Vagina (tissue), 2 donors: ENCODE measurements around the gene MX2. TPM values are rescaled to one million over a fixed set of nuclear protein-coding genes. Genes with fewer than 3 reads are reported as not detected.

Experiments
- DNase-seq, 2 donors: peaks; one replicate each; pipeline ENCODE4 v3.0.0-alpha.2; 2017; ENCODE audit errors: extremely low spot score in 2 of 2
- H3K27ac ChIP-seq: fragments of 200-600 bp; sonication (generic); one replicate; pipeline ENCODE4 v1.5.1; 2019
- H3K27me3 ChIP-seq: fragments of 200-600 bp; sonication (generic); one replicate; pipeline ENCODE4 v1.5.1; 2019
- H3K36me3 ChIP-seq, 2 donors: fragments of 200-600 bp; sonication (generic); one replicate each; pipeline ENCODE4 v1.5.1; 2017 to 2019
- H3K4me1 ChIP-seq: fragments of 200-600 bp; sonication (generic); one replicate; pipeline ENCODE4 v1.5.1; 2019
- H3K4me3 ChIP-seq, 2 donors: fragments of 200-600 bp; sonication (generic); 1 replicate in 1 of 2; 2 replicates in 1 of 2; pipeline ENCODE4 v1.5.1; 2016 to 2019
- H3K9me3 ChIP-seq: fragments of 200-600 bp; sonication (generic); one replicate; pipeline ENCODE4 v1.5.1; 2019
- CTCF ChIP-seq, 3 experiments: fragments of 450-650 bp in 2 of 3; fragments of 200-600 bp in 1 of 3; sonication (generic) in 1 of 3; IDR thresholded peaks; one replicate each; pipeline ENCODE4 v1.5.1; 2017 to 2019; ENCODE audit warnings: antibody characterized with exemption in 3 of 3, mild to moderate bottlenecking in 2 of 3, moderate library complexity in 2 of 3
- POLR2A ChIP-seq, 2 donors: fragments of 450-650 bp; IDR thresholded peaks; one replicate each; pipeline ENCODE4 v1.6.1; 2017; ENCODE audit warnings: antibody characterized with exemption in 2 of 2, mild to moderate bottlenecking in 2 of 2, moderate library complexity in 2 of 2
- POLR2AphosphoS5 ChIP-seq, 2 donors: sonication (generic); formaldehyde crosslinking; IDR thresholded peaks; one replicate each; pipeline ENCODE4 v1.9.0; 2017; ENCODE audit warnings: antibody characterized with exemption in 2 of 2, mild to moderate bottlenecking in 2 of 2, low read depth in 1 of 2; ENCODE audit not compliant: insufficient read depth in 1 of 2
- intact Hi-C: fragments of 100-400 bp; cut with DNase I; formaldehyde crosslinking; loops from one replicate; pipeline ENCODE4 v1.15.1; 2023
- total RNA-seq: library from RNA; depleted of rRNA; stranded (reverse); fragments of >200 nt; gene quantifications from one replicate; pipeline ENCODE4 v1.2.3, GENCODE V29; 2016

The MX2 gene
- total RNA-seq, 1 donor from 2014 or later: 13.5 TPM

- no peaks in the 10 kb centered on the region for H3K4me1 ChIP-seq
- H3K36me3 ChIP-seq: peaks cover 0 to 19% of the 10 kb centered on the region in 2 donors
- H3K27me3 ChIP-seq: no peaks in the 10 kb centered on the region
- TF ChIP-seq POLR2AphosphoS5 (IDR thresholded peaks at IDR 0.05; ENCODE audit: insufficient read depth in 1 of 2, low read depth in 1 of 2) (no peak), POLR2A (IDR thresholded peaks at IDR 0.05) (no peak), CTCF (IDR thresholded peaks at IDR 0.05) (no peak)
- H3K9me3 ChIP-seq: no peaks in the 10 kb centered on the region
- DNase-seq: peak; percentile 25 to 74
- no peak overlapping the region for H3K27ac ChIP-seq
- intact Hi-C loops: no loop called here
- H3K4me3 ChIP-seq: no peak overlapping the region
Observed at GRCh38 chr21:41398831-41399230, 37.0 kb downstream of the MX2 start.

GRCh38 chr21:41399246-41399800 lies 37.5 kb downstream of the MX2 start:
- Histone ChIP-seq H3K27me3 (no peaks in the 10 kb centered on the region), H3K27ac (no peak overlapping the region), H3K9me3 (no peaks in the 10 kb centered on the region), H3K36me3 (peaks cover 0 to 24% of the 10 kb centered on the region in 2 donors), H3K4me3 (no peak overlapping the region), H3K4me1 (no peaks in the 10 kb centered on the region)
- DNase-seq: peak in 1 of 2 donors; percentile 52
- TF ChIP-seq POLR2A (IDR thresholded peaks at IDR 0.05) (no peak), CTCF (IDR thresholded peaks at IDR 0.05) (no peak), POLR2AphosphoS5 (IDR thresholded peaks at IDR 0.05; ENCODE audit: insufficient read depth in 1 of 2, low read depth in 1 of 2) (no peak)
- intact Hi-C loops: no loop called here

GRCh38 chr21:41402231-41402630 lies 40.4 kb downstream of the MX2 start:
- Histone ChIP-seq H3K9me3 (no peaks in the 10 kb centered on the region), H3K4me1 (no peaks in the 10 kb centered on the region), H3K27me3 (no peaks in the 10 kb centered on the region), H3K36me3 (peaks cover 0 to 23% of the 10 kb centered on the region in 2 donors), H3K4me3 (no peak overlapping the region), H3K27ac (no peak overlapping the region)
- no peak for TF ChIP-seq CTCF (IDR thresholded peaks at IDR 0.05)
- peak in 1 of 2 donors; percentile 72 for DNase-seq
- intact Hi-C loops: no loop called here

- DNase-seq: peak; percentile 60 to 79
- peaks cover 0 to 24% of the 10 kb centered on the region in 2 donors for H3K36me3 ChIP-seq
- intact Hi-C loops: no loop called here
- TF ChIP-seq POLR2A (IDR thresholded peaks at IDR 0.05): no peak
- no peak for TF ChIP-seq CTCF (IDR thresholded peaks at IDR 0.05)
- TF ChIP-seq POLR2AphosphoS5 (IDR thresholded peaks at IDR 0.05; ENCODE audit: insufficient read depth in 1 of 2, low read depth in 1 of 2): no peak
- no peak overlapping the region for H3K27ac ChIP-seq
- H3K9me3 ChIP-seq: no peaks in the 10 kb centered on the region
- no peaks in the 10 kb centered on the region for H3K27me3 ChIP-seq
- no peaks in the 10 kb centered on the region for H3K4me1 ChIP-seq
- no peak overlapping the region for H3K4me3 ChIP-seq
Observed at GRCh38 chr21:41402796-41403195, 41.0 kb downstream of the MX2 start.

GRCh38 chr21:41403331-41403730 lies 41.5 kb downstream of the MX2 start:
- H3K4me3 ChIP-seq: no peak overlapping the region
- no peaks in the 10 kb centered on the region for H3K4me1 ChIP-seq
- H3K9me3 ChIP-seq: no peaks in the 10 kb centered on the region
- no peak overlapping the region for H3K27ac ChIP-seq
- intact Hi-C loops: no loop called here
- H3K27me3 ChIP-seq: no peaks in the 10 kb centered on the region
- H3K36me3 ChIP-seq: peaks cover 0 to 27% of the 10 kb centered on the region in 2 donors
- no peak for DNase-seq
- TF ChIP-seq POLR2AphosphoS5 (IDR thresholded peaks at IDR 0.05; ENCODE audit: insufficient read depth in 1 of 2, low read depth in 1 of 2) (no peak), POLR2A (IDR thresholded peaks at IDR 0.05) (no peak), CTCF (IDR thresholded peaks at IDR 0.05) (no peak)
